ENCODE data around the gene EIF3B.

GRCh38 chr7:2330493-2330892 is 24.1 kb upstream of the EIF3B start:
- TF ChIP-seq CTCF (IDR thresholded peaks at IDR 0.05; ENCODE audit: borderline replicate concordance, extremely low read depth, low read length, poor library complexity, severe bottlenecking) (no peak), EZH2 (IDR thresholded peaks at IDR 0.05; ENCODE audit: borderline replicate concordance, low read depth, low read length, severe bottlenecking) (no peak)

Measured in DND-41 (cell line).